Activated T-helper 2 cell treated with anti-CD3 and anti-CD28 coated beads, Interferon-gamma antibody, Interleukin-2, Interleukin-4, amounts not matched to agents 10 μg/mL and 5 μg/mL and 100 μg/mL, durations not matched to agents 14 hours and 24 hours and 36 hours (primary cell): Measurements from ENCODE around the gene IL1RAPL1. TPM values are rescaled to one million over a fixed set of nuclear protein-coding genes. Genes with fewer than 3 reads are reported as not detected.

Experiments
- DNase-seq: peaks from one replicate; pipeline ENCODE4 v3.0.0; 2021; ENCODE audit warnings: low spot score
- H3K27ac Mint-ChIP-seq: one replicate; pipeline ENCODE4 v1.8.0; 2021; ENCODE audit warnings: mixed read lengths
- H3K27me3 Mint-ChIP-seq: one replicate; pipeline ENCODE4 v1.8.0; 2021; ENCODE audit warnings: low read depth, mixed read lengths
- H3K36me3 Mint-ChIP-seq: one replicate; pipeline ENCODE4 v1.8.0; 2021; ENCODE audit warnings: low read depth, mixed read lengths
- H3K4me1 Mint-ChIP-seq: one replicate; pipeline ENCODE4 v1.8.0; 2021; ENCODE audit warnings: low read depth, mixed read lengths
- H3K4me3 Mint-ChIP-seq: one replicate; pipeline ENCODE4 v1.8.0; 2021; ENCODE audit warnings: low read depth, mild to moderate bottlenecking, moderate library complexity, mixed read lengths
- H3K9me3 Mint-ChIP-seq: one replicate; pipeline ENCODE4 v1.8.0; 2021; ENCODE audit warnings: mixed read lengths
- intact Hi-C: fragments of 100-400 bp; cut with micrococcal nuclease; formaldehyde crosslinking; loops from one replicate; pipeline ENCODE4 v1.15.1; 2023
- total RNA-seq: library from RNA; stranded (reverse); gene quantifications from 2 replicates; pipeline ENCODE4 v1.2.3, GENCODE V29; 2022

The IL1RAPL1 gene
- total RNA-seq, 1 donor from 2014 or later, result not detected

GRCh38 chrX:29225670-29226069 lies 638.4 kb downstream of the IL1RAPL1 start:
- DNase-seq, result no peak
- Mint-ChIP-seq H3K9me3 (no peaks in the 10 kb centered on the region), H3K36me3 (no peaks in the 10 kb centered on the region), H3K27ac (no peak overlapping the region), H3K27me3 (no peaks in the 10 kb centered on the region), H3K4me3 (no peak overlapping the region), H3K4me1 (no peaks in the 10 kb centered on the region)
- intact Hi-C loops, result no loop called here

- intact Hi-C loops, result no loop called here
- H3K36me3 Mint-ChIP-seq, result no peaks in the 10 kb centered on the region
- no peaks in the 10 kb centered on the region for H3K4me1 Mint-ChIP-seq
- H3K27me3 Mint-ChIP-seq, result no peaks in the 10 kb centered on the region
- no peaks in the 10 kb centered on the region for H3K9me3 Mint-ChIP-seq
- no peak overlapping the region for H3K4me3 Mint-ChIP-seq
- no peak for DNase-seq
- no peak overlapping the region for H3K27ac Mint-ChIP-seq
These were observed 642.6 kb downstream of the IL1RAPL1 start for GRCh38 chrX:29229802-29230201.

GRCh38 chrX:29231800-29232199 lies 644.6 kb downstream of the IL1RAPL1 start:
- Mint-ChIP-seq H3K4me1 (no peaks in the 10 kb centered on the region), H3K36me3 (no peaks in the 10 kb centered on the region)
- intact Hi-C loops, result no loop called here

GRCh38 chrX:29233592-29234183 lies 646.4 kb downstream of the IL1RAPL1 start:
- Mint-ChIP-seq H3K27ac (no peak overlapping the region), H3K36me3 (no peaks in the 10 kb centered on the region), H3K9me3 (no peaks in the 10 kb centered on the region), H3K4me1 (no peaks in the 10 kb centered on the region), H3K4me3 (no peak overlapping the region), H3K27me3 (no peaks in the 10 kb centered on the region)
- DNase-seq, result no peak
- intact Hi-C loops, result no loop called here

More at GRCh38 chrX:29231800-29232199, 644.6 kb downstream of the IL1RAPL1 start:
- Mint-ChIP-seq H3K27me3 (no peaks in the 10 kb centered on the region), H3K4me3 (no peak overlapping the region), H3K27ac (no peak overlapping the region), H3K9me3 (no peaks in the 10 kb centered on the region)
- no peak for DNase-seq

- no peak for DNase-seq
- Mint-ChIP-seq H3K4me1 (no peaks in the 10 kb centered on the region), H3K27ac (no peak overlapping the region), H3K36me3 (no peaks in the 10 kb centered on the region), H3K4me3 (no peak overlapping the region), H3K9me3 (no peaks in the 10 kb centered on the region), H3K27me3 (no peaks in the 10 kb centered on the region)
- intact Hi-C loops, result no loop called here
These were observed 650.7 kb downstream of the IL1RAPL1 start for GRCh38 chrX:29237972-29238371.

GRCh38 chrX:29241809-29242208 lies 654.6 kb downstream of the IL1RAPL1 start:
- intact Hi-C loops, result no loop called here
- Mint-ChIP-seq H3K36me3 (no peaks in the 10 kb centered on the region), H3K27me3 (no peaks in the 10 kb centered on the region), H3K27ac (no peak overlapping the region), H3K9me3 (peaks cover 7% of the 10 kb centered on the region), H3K4me1 (no peaks in the 10 kb centered on the region), H3K4me3 (no peak overlapping the region)
- DNase-seq, result no peak

- Mint-ChIP-seq H3K4me3 (no peak overlapping the region), H3K36me3 (no peaks in the 10 kb centered on the region), H3K4me1 (no peaks in the 10 kb centered on the region), H3K9me3 (peaks cover 7% of the 10 kb centered on the region), H3K27ac (no peak overlapping the region), H3K27me3 (no peaks in the 10 kb centered on the region)
- DNase-seq, result no peak
- intact Hi-C loops, result no loop called here
These were observed 655.6 kb downstream of the IL1RAPL1 start for GRCh38 chrX:29242856-29243255.

- no peaks in the 10 kb centered on the region for H3K27me3 Mint-ChIP-seq
- no peak overlapping the region for H3K4me3 Mint-ChIP-seq
- H3K4me1 Mint-ChIP-seq, result no peaks in the 10 kb centered on the region
- intact Hi-C loops, result no loop called here
- H3K9me3 Mint-ChIP-seq, result peaks cover 10% of the 10 kb centered on the region
- H3K36me3 Mint-ChIP-seq, result no peaks in the 10 kb centered on the region
- DNase-seq, result no peak
- no peak overlapping the region for H3K27ac Mint-ChIP-seq
These were observed 656.7 kb downstream of the IL1RAPL1 start for GRCh38 chrX:29243942-29244341.

GRCh38 chrX:29254515-29254914 lies 667.3 kb downstream of the IL1RAPL1 start:
- H3K9me3 Mint-ChIP-seq, result peaks cover 4% of the 10 kb centered on the region
- intact Hi-C loops, result no loop called here
- H3K36me3 Mint-ChIP-seq, result no peaks in the 10 kb centered on the region

GRCh38 chrX:29257521-29257920 lies 670.3 kb downstream of the IL1RAPL1 start:
- no peak overlapping the region for H3K27ac Mint-ChIP-seq
- no peaks in the 10 kb centered on the region for H3K4me1 Mint-ChIP-seq
- H3K27me3 Mint-ChIP-seq, result no peaks in the 10 kb centered on the region
- H3K36me3 Mint-ChIP-seq, result no peaks in the 10 kb centered on the region
- peaks cover 6% of the 10 kb centered on the region for H3K9me3 Mint-ChIP-seq
- H3K4me3 Mint-ChIP-seq, result no peak overlapping the region
- no peak for DNase-seq
- intact Hi-C loops, result no loop called here

More at GRCh38 chrX:29254515-29254914, 667.3 kb downstream of the IL1RAPL1 start:
- Mint-ChIP-seq H3K4me3 (no peak overlapping the region), H3K4me1 (no peaks in the 10 kb centered on the region), H3K27me3 (no peaks in the 10 kb centered on the region), H3K27ac (no peak overlapping the region)
- no peak for DNase-seq

GRCh38 chrX:29269390-29269789 lies 682.1 kb downstream of the IL1RAPL1 start:
- intact Hi-C loops, result no loop called here
- H3K4me3 Mint-ChIP-seq, result no peak overlapping the region
- DNase-seq, result no peak
- H3K27ac Mint-ChIP-seq, result no peak overlapping the region
- H3K9me3 Mint-ChIP-seq, result peaks cover 12% of the 10 kb centered on the region
- no peaks in the 10 kb centered on the region for H3K36me3 Mint-ChIP-seq
- no peaks in the 10 kb centered on the region for H3K4me1 Mint-ChIP-seq
- H3K27me3 Mint-ChIP-seq, result no peaks in the 10 kb centered on the region

GRCh38 chrX:29274517-29274916 lies 687.3 kb downstream of the IL1RAPL1 start:
- Mint-ChIP-seq H3K4me1 (no peaks in the 10 kb centered on the region), H3K4me3 (no peak overlapping the region)
- intact Hi-C loops, result no loop called here

GRCh38 chrX:29275928-29276327 lies 688.7 kb downstream of the IL1RAPL1 start:
- Mint-ChIP-seq H3K4me3 (no peak overlapping the region), H3K4me1 (no peaks in the 10 kb centered on the region), H3K36me3 (no peaks in the 10 kb centered on the region), H3K9me3 (peaks cover 16% of the 10 kb centered on the region), H3K27ac (no peak overlapping the region), H3K27me3 (no peaks in the 10 kb centered on the region)
- intact Hi-C loops, result no loop called here
- no peak for DNase-seq

More at GRCh38 chrX:29274517-29274916, 687.3 kb downstream of the IL1RAPL1 start:
- DNase-seq, result no peak
- no peaks in the 10 kb centered on the region for H3K27me3 Mint-ChIP-seq
- peaks cover 11% of the 10 kb centered on the region for H3K9me3 Mint-ChIP-seq
- no peaks in the 10 kb centered on the region for H3K36me3 Mint-ChIP-seq
- no peak overlapping the region for H3K27ac Mint-ChIP-seq
